Measurements from ENCODE around the gene SH2D7. TPM values are rescaled to one million over a fixed set of nuclear protein-coding genes. Genes with fewer than 3 reads are reported as not detected.

SH2D7 gene
- total RNA-seq, 1 experiment from 2014 or later, result not detected

DNA sequence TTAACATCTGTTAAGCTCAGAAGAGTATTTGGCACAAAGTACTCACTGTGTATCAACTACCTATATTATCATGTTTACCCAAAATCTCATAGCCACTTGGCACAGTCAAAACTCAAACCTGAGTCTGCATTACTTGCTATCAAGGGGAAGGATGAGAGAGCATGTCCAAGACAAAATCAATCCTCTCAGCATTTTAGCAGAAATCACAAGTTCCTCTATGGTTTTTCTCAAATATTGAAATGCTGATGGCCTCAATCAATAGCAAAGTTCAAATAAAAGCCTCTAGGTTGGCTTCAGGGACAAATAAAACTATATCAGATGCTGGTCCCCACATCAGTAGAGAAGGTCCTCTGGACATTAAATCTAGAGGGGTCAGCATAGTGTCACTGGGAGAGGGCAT lies 29.1 kb upstream of the SH2D7 start:
- CTCF ChIA-PET, result no interaction called here
- intact Hi-C loops (cut with micrococcal nuclease; ENCODE audit: unreplicated experiment), result no loop called here
- Histone ChIP-seq H3K27me3 (replicated peaks; ENCODE audit: insufficient read depth, low read depth, low read length, poor library complexity) (no peaks in the 10 kb centered on the region), H3K36me3 (ENCODE audit: insufficient read depth, low read length, poor library complexity, severe bottlenecking) (no peaks in the 10 kb centered on the region), H3K4me3 (ENCODE audit: low read depth, low read length, poor library complexity, severe bottlenecking) (no peak overlapping the region), H3K27ac (ENCODE audit: low read depth, low read length, poor library complexity, severe bottlenecking) (no peak overlapping the region), H3K4me1 (ENCODE audit: insufficient read depth, low read length, poor library complexity, severe bottlenecking) (peaks cover 25% of the 10 kb centered on the region), H3K9me3 (ENCODE audit: low read depth, low read length, poor library complexity, severe bottlenecking) (no peaks in the 10 kb centered on the region)
- POLR2A ChIA-PET (ENCODE audit: low non-redundant PET), result no interaction called here
- TF ChIP-seq, protein P1, sequence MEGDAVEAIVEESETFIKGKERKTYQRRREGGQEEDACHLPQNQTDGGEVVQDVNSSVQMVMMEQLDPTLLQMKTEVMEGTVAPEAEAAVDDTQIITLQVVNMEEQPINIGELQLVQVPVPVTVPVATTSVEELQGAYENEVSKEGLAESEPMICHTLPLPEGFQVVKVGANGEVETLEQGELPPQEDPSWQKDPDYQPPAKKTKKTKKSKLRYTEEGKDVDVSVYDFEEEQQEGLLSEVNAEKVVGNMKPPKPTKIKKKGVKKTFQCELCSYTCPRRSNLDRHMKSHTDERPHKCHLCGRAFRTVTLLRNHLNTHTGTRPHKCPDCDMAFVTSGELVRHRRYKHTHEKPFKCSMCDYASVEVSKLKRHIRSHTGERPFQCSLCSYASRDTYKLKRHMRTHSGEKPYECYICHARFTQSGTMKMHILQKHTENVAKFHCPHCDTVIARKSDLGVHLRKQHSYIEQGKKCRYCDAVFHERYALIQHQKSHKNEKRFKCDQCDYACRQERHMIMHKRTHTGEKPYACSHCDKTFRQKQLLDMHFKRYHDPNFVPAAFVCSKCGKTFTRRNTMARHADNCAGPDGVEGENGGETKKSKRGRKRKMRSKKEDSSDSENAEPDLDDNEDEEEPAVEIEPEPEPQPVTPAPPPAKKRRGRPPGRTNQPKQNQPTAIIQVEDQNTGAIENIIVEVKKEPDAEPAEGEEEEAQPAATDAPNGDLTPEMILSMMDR (conservative IDR thresholded peaks at IDR 0.05; ENCODE audit: low read depth, low read length), result no peak
- TF ChIP-seq EZH2 (IDR thresholded peaks at IDR 0.05; ENCODE audit: borderline replicate concordance, low read depth, low read length, poor library complexity, severe bottlenecking), result no peak
- no TSS peak for BruUV-seq (replicated peaks)
- DNase-seq (ENCODE audit: low spot score), result no peak

DNA sequence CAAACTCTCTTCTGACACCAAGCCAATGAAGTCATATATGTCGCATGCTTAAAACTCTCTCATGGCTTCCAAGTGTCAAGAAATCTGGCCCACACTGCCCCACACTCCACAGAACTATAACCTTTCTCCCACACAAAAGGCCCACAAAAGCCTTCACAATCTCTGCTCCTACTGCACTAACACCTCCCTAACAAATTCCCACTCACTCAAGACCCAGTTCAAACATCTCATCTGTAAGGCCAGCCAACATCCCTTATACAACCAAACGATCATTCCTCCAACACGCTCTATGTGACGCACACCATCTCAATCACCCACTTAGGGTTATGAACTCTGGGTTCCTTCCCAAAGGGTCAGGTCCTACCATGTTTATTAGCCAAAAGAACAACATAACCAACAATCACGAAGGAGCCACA lies 28.4 kb upstream of the SH2D7 start:
- POLR2A ChIA-PET (ENCODE audit: low non-redundant PET), result no interaction called here
- DNase-seq (ENCODE audit: low spot score), result no peak

DNA sequence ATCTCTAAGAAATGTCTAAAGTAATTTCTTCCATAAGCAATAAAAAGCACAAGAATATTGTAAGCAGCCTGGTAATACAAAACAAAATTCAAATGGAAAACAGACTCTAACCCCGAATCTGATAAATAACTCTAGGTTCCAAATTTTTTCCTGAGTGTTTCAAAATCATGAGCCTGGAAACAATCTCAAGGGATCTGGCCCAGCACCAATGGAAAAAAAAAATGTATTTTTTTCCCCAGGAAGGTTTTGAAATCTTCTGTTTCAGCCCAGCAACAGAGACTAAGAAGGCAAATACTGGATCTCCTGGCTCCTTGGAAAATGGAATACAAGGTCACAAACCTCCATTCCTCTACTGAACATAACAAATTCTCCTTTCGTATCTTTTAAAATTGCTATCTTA lies 27.8 kb upstream of the SH2D7 start:
- H3K4me3 ChIP-seq (ENCODE audit: low read depth, low read length, poor library complexity, severe bottlenecking), result no peak overlapping the region

More for the DNA sequence above, 28.4 kb upstream of the SH2D7 start:
- Histone ChIP-seq H3K4me3 (ENCODE audit: low read depth, low read length, poor library complexity, severe bottlenecking) (no peak overlapping the region), H3K27ac (ENCODE audit: low read depth, low read length, poor library complexity, severe bottlenecking) (no peak overlapping the region), H3K9me3 (ENCODE audit: low read depth, low read length, poor library complexity, severe bottlenecking) (no peaks in the 10 kb centered on the region), H3K27me3 (replicated peaks; ENCODE audit: insufficient read depth, low read depth, low read length, poor library complexity) (no peaks in the 10 kb centered on the region), H3K4me1 (ENCODE audit: insufficient read depth, low read length, poor library complexity, severe bottlenecking) (peaks cover 32% of the 10 kb centered on the region), H3K36me3 (ENCODE audit: insufficient read depth, low read length, poor library complexity, severe bottlenecking) (no peaks in the 10 kb centered on the region)
- intact Hi-C loops (cut with micrococcal nuclease; ENCODE audit: unreplicated experiment), result no loop called here
- CTCF ChIA-PET, result no interaction called here
- TF ChIP-seq, protein P1 (conservative IDR thresholded peaks at IDR 0.05; ENCODE audit: low read depth, low read length), result no peak
- no peak for TF ChIP-seq EZH2 (IDR thresholded peaks at IDR 0.05; ENCODE audit: borderline replicate concordance, low read depth, low read length, poor library complexity, severe bottlenecking)
- BruUV-seq (replicated peaks), result no TSS peak

DNA sequence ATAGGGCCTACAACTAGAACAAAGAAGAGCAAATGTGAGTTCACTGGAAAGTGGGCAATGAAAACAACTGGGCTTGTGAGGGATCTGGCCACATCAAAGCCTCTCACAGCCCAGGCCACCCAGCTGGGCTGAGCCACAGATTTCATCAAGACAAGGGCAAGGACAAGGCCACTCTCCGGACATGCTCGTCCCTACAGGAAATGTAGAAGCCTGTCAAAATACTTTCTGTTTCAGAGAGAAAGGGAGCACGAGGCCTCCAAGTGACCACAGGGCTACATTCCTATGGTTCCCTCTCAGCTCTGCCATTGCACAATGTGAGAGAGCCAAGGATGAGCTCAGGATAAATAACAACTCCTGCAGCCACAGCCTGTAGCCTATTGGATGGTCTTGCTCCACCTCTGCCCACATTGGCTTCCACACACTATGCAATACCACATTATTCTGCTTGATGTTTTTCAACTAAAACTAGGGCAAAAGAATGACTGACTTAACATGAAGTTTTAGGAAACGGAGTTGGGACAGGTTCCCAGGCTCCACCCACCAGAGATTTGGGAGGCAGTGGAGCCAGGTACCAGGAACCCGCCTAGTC lies 27.0 kb upstream of the SH2D7 start:
- Histone ChIP-seq H3K27ac (ENCODE audit: low read depth, low read length, poor library complexity, severe bottlenecking) (no peak overlapping the region), H3K4me3 (ENCODE audit: low read depth, low read length, poor library complexity, severe bottlenecking) (no peak overlapping the region), H3K27me3 (replicated peaks; ENCODE audit: insufficient read depth, low read depth, low read length, poor library complexity) (no peaks in the 10 kb centered on the region), H3K36me3 (ENCODE audit: insufficient read depth, low read length, poor library complexity, severe bottlenecking) (no peaks in the 10 kb centered on the region), H3K9me3 (ENCODE audit: low read depth, low read length, poor library complexity, severe bottlenecking) (no peaks in the 10 kb centered on the region), H3K4me1 (ENCODE audit: insufficient read depth, low read length, poor library complexity, severe bottlenecking) (peaks cover 46% of the 10 kb centered on the region)
- CTCF ChIA-PET, result no interaction called here
- TF ChIP-seq EZH2 (IDR thresholded peaks at IDR 0.05; ENCODE audit: borderline replicate concordance, low read depth, low read length, poor library complexity, severe bottlenecking), result no peak
- TF ChIP-seq, protein P1 (conservative IDR thresholded peaks at IDR 0.05; ENCODE audit: low read depth, low read length), result no peak
- intact Hi-C loops (cut with micrococcal nuclease; ENCODE audit: unreplicated experiment), result no loop called here
- BruUV-seq (replicated peaks), result no TSS peak
- no peak for DNase-seq (ENCODE audit: low spot score)
- POLR2A ChIA-PET (ENCODE audit: low non-redundant PET), result no interaction called here

More for the DNA sequence above, 27.8 kb upstream of the SH2D7 start:
- ChIA-PET POLR2A (ENCODE audit: low non-redundant PET) (no interaction called here), CTCF (no interaction called here)
- BruUV-seq (replicated peaks), result no TSS peak
- no peak for DNase-seq (ENCODE audit: low spot score)
- Histone ChIP-seq H3K27ac (ENCODE audit: low read depth, low read length, poor library complexity, severe bottlenecking) (no peak overlapping the region), H3K27me3 (replicated peaks; ENCODE audit: insufficient read depth, low read depth, low read length, poor library complexity) (no peaks in the 10 kb centered on the region), H3K4me1 (ENCODE audit: insufficient read depth, low read length, poor library complexity, severe bottlenecking) (peaks cover 38% of the 10 kb centered on the region), H3K36me3 (ENCODE audit: insufficient read depth, low read length, poor library complexity, severe bottlenecking) (no peaks in the 10 kb centered on the region), H3K9me3 (ENCODE audit: low read depth, low read length, poor library complexity, severe bottlenecking) (no peaks in the 10 kb centered on the region)
- TF ChIP-seq EZH2 (IDR thresholded peaks at IDR 0.05; ENCODE audit: borderline replicate concordance, low read depth, low read length, poor library complexity, severe bottlenecking), result no peak
- intact Hi-C loops (cut with micrococcal nuclease; ENCODE audit: unreplicated experiment), result no loop called here
